ENCODE results near the gene SPINK1. TPM values are rescaled to one million over a fixed set of nuclear protein-coding genes. Genes with fewer than 3 reads are reported as not detected.
"Not testable (repeated sequence)": the region's sequence is repeated elsewhere in the genome, so short reads cannot be mapped to it uniquely, and the experiment has no call there.

SPINK1 gene
- total and polyA plus RNA-seq, 9 of the 15 experiments (the other 6 are each of a cell fraction or from before 2014, with no cell fraction given), result 0.45 to 2.2 (median 0.65) TPM; not detected in 1

- TF ChIP-seq, protein P1, sequence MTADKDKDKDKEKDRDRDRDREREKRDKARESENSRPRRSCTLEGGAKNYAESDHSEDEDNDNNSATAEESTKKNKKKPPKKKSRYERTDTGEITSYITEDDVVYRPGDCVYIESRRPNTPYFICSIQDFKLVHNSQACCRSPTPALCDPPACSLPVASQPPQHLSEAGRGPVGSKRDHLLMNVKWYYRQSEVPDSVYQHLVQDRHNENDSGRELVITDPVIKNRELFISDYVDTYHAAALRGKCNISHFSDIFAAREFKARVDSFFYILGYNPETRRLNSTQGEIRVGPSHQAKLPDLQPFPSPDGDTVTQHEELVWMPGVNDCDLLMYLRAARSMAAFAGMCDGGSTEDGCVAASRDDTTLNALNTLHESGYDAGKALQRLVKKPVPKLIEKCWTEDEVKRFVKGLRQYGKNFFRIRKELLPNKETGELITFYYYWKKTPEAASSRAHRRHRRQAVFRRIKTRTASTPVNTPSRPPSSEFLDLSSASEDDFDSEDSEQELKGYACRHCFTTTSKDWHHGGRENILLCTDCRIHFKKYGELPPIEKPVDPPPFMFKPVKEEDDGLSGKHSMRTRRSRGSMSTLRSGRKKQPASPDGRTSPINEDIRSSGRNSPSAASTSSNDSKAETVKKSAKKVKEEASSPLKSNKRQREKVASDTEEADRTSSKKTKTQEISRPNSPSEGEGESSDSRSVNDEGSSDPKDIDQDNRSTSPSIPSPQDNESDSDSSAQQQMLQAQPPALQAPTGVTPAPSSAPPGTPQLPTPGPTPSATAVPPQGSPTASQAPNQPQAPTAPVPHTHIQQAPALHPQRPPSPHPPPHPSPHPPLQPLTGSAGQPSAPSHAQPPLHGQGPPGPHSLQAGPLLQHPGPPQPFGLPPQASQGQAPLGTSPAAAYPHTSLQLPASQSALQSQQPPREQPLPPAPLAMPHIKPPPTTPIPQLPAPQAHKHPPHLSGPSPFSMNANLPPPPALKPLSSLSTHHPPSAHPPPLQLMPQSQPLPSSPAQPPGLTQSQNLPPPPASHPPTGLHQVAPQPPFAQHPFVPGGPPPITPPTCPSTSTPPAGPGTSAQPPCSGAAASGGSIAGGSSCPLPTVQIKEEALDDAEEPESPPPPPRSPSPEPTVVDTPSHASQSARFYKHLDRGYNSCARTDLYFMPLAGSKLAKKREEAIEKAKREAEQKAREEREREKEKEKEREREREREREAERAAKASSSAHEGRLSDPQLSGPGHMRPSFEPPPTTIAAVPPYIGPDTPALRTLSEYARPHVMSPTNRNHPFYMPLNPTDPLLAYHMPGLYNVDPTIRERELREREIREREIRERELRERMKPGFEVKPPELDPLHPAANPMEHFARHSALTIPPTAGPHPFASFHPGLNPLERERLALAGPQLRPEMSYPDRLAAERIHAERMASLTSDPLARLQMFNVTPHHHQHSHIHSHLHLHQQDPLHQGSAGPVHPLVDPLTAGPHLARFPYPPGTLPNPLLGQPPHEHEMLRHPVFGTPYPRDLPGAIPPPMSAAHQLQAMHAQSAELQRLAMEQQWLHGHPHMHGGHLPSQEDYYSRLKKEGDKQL (CRISPR knock-in tag; IDR thresholded peaks at IDR 0.05; ENCODE audit: borderline replicate concordance), result no peak
- TF ChIP-seq ZNF830 (CRISPR knock-in tag; IDR thresholded peaks at IDR 0.05) (no peak), HLTF (IDR thresholded peaks at IDR 0.05) (no peak), CHD2 (IDR thresholded peaks at IDR 0.05; ENCODE audit: low read depth, low read length) (no peak), CTCFL (IDR thresholded peaks at IDR 0.05; ENCODE audit: borderline replicate concordance, insufficient read depth, low read depth, low read length, poor library complexity, severe bottlenecking) (no peak), CREM (IDR thresholded peaks at IDR 0.05; ENCODE audit: low read depth) (no peak)
These were observed 1.4 kb downstream of the SPINK1 start (continued) for GRCh38 chr5:147830035-147830434.

DNA sequence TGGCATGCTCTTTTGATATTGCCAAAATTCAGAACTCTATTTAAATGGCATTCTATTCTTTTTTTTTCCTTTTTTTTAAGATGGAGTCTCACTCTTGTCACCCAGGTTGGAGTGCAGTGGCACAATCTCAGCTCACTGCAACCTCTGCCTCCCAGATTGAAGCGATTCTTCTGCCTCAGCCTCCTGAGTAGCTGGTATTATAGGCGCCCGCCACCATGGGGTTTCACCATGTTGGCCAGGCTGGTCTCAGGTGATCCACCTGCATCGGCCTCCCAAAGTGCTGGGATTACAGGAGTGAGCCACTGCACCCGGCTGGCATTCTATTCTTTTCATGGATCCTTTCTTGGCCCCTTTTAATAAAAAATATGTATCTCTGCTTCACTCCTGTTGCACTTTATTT is 4.5 kb downstream of the SPINK1 start:
- in situ Hi-C loops (cut with MboI); ATAC-seq; H3K4me2 ChIP-seq (ENCODE audit: insufficient read depth, low read length); DNase-seq (ENCODE audit: extremely low read depth in 1 of 4, low spot score in 3 of 4); H3K9me1 ChIP-seq (ENCODE audit: control insufficient read depth, insufficient read depth, low read length); H3K9ac ChIP-seq (ENCODE audit: insufficient read depth in 1 of 2, low read depth in 2 of 2, low read length in 2 of 2); H3K27me3 ChIP-seq (ENCODE audit: control insufficient read depth in 2 of 2, insufficient read depth in 2 of 2, low read length in 2 of 2); H3K79me2 ChIP-seq (ENCODE audit: control insufficient read depth, insufficient read depth, low read length); H3K4me1 ChIP-seq (replicated peaks in 1 of 2; ENCODE audit: control insufficient read depth in 2 of 2, insufficient read depth in 2 of 2, low read length in 2 of 2); H3K9me3 ChIP-seq (replicated peaks; ENCODE audit: control insufficient read depth, insufficient read depth, low read depth, low read length); H3K36me3 ChIP-seq (ENCODE audit: control insufficient read depth, insufficient read depth, low read length); POLR2A ChIA-PET; FAIRE-seq; H2AFZ ChIP-seq (ENCODE audit: low read depth, low read length); H3K4me3 ChIP-seq; intact Hi-C loops (cut with micrococcal nuclease); H4K20me1 ChIP-seq (replicated peaks; ENCODE audit: control insufficient read depth, insufficient read depth, low read length); H3K27ac ChIP-seq (ENCODE audit: extremely low read depth, low read depth, low read length); BruUV-seq (replicated peaks): not testable (repeated sequence)
- CTCF ChIA-PET (ENCODE audit: low intra/inter-chr PET ratio), result interaction anchor here (0.6 kb wide), 1 partner anchor 760 kb away, joined by 3 read pairs; no protein-coding TSS in a partner anchor
- WGBS (ENCODE audit: insufficient coverage, low coverage, missing lambda C conversion rate), result 2% methylated on average over 5 of the region's 5 CpGs

Measured in K562 (cell line).